ENCODE data around the gene LARGE2. TPM values are rescaled to one million over a fixed set of nuclear protein-coding genes. Genes with fewer than 3 reads are reported as not detected.

Gene LARGE2
- under 1 TPM; 0.32 to 0.50 TPM for total RNA-seq
- long read RNA-seq: 0 reads

GRCh38 chr11:45922425-45923082 lies at the start of gene LARGE2:
TSS of gene LARGE2 (plus strand) at chr11:45922656. CDS start at chr11:45922883, 227 bp downstream.
- ATAC-seq (no peak), DNase-seq (no peak)
- intact Hi-C loops (cut with DNase I): no loop called here

DNA sequence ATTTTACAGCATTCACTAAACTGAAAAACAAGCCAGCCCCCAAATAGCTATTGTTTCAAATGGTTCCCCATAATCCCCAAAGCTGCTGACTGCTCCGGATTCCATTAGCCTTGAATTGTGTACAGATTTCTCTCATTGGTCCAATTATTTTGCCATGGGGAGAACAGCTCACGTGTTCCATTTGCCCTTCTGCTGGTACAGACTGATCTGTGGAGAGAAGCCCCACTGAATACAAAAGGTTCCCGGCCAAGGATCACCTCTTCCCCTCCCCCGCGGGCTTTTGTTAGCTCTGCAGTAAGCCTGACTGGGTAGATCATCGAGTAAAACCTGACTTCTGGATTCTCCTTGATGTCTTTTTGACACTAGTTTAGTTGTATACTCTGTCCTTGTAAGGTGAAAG lies 46.1 kb upstream of the LARGE2 start:
- no peak for ATAC-seq
- no peak for DNase-seq
- intact Hi-C loops (cut with DNase I): no loop called here

DNA sequence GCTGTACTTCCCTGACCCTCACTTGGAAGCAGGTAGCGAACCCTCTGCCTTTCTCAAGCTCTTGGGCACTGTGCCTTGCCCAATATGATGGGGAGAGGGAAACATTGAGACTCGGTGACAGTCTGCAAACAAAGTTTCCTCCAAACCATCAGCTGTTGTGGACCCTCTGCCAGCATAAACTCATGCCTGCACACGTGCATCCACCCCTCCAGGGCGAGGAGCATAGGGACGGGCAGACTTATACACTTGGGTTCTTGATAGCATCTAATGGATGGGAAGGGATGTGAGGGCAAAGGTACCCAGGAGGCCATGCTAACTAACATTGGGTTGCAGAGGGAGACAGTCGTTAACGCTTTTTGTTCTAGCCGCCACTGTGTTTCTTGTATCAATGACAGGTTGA lies 45.2 kb upstream of the LARGE2 start:
- intact Hi-C loops (cut with DNase I): no loop called here
- ATAC-seq: no peak
- DNase-seq: no peak

GRCh38 chr11:45877845-45878244 lies 44.6 kb upstream of the LARGE2 start:
- intact Hi-C loops (cut with DNase I): no loop called here
- ATAC-seq (no peak), DNase-seq (no peak)

GRCh38 chr11:45879803-45880686 lies 42.4 kb upstream of the LARGE2 start:
- intact Hi-C loops (cut with DNase I): no loop called here
- DNase-seq (no peak), ATAC-seq (no peak)

DNA sequence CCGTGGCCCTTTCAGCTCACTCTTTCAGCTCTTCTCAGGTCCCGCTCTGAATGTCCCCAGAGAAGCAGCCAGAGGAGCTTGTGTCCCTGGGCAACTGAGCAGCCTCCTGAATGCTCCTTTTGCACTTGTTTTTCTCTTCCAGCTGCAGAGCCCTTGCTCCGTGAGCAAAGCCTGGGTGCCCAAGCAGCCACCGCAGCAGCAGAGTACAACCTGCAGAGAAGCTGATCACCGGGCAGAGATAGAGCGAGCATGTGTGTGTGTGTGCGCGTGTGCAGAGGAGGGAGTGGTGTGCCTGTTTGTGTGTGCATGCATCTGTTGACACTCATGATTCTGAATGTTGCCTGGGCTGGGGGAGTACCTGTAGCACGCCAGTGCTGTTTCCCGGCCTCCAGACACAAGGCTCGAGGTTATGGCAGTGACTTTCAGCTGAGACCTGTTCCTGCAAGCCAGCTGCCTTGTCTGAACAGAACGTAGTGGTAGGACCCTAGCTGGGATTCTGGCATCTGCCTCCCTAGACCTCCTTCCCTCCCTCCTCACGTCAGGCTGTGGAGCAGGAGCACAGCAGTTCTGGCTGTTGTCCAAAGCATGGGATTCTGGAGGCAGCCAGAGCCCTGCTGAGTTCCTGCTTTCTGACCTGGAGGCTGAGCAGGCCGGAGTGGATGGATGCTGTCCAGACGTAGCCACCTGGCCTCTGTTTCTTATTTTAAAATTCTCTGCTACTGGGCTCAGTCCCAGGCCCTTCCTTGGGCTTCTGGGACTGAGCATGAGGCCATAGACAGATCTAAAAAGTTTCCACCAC lies 41.5 kb upstream of the LARGE2 start:
- no peak for DNase-seq
- no peak for ATAC-seq
- intact Hi-C loops (cut with DNase I): no loop called here

DNA sequence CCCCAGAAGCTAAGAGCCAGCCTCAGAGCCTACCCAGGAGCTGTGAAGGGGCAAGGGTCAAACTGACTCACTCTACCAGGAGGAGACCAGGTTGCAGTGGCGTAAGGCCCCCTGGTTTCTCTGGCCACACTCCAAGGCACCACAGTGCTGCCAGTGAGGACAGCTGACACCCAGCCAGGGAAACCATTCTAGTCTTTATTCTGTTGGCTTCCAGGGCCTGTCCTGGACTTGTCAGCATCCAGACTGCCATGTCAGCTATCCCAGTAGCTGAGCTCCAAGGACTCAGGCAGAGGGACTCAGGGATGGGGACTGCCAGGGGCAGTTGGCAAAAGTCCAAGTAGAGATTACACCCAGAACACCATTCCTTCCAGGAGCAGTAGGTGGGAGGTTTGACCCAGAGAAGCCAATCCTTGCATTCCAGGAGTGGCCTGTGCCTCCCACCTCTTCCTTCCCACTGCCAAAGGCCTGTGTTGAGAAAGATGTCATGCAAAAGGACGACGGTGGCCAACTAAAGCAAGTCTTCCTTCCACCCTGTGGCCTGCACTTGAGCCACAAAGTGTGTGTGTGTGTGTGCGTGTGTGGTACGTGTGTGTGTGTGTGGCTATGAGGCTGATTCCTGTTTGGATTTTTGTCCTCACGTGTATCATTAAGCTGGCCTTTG lies 40.6 kb upstream of the LARGE2 start:
- intact Hi-C loops (cut with DNase I): no loop called here
- DNase-seq (no peak), ATAC-seq (no peak)

GRCh38 chr11:45884596-45885185 lies 37.8 kb upstream of the LARGE2 start:
- DNase-seq (no peak), ATAC-seq (no peak)
- intact Hi-C loops (cut with DNase I): no loop called here

- intact Hi-C loops (cut with DNase I): no loop called here
- DNase-seq: peak; percentile 65
- ATAC-seq: peak; percentile 76 to 82
Observed at GRCh38 chr11:45885274-45885920, 37.1 kb upstream of the LARGE2 start, which contains the start of gene MAPK8IP1. TSS of gene MAPK8IP1 (plus strand) at chr11:45885651. CDS start at chr11:45885821, 170 bp downstream.

- ATAC-seq: no peak
- intact Hi-C loops (cut with DNase I): no loop called here
- DNase-seq: no peak
Observed at GRCh38 chr11:45885921-45886721, 36.3 kb upstream of the LARGE2 start.

DNA sequence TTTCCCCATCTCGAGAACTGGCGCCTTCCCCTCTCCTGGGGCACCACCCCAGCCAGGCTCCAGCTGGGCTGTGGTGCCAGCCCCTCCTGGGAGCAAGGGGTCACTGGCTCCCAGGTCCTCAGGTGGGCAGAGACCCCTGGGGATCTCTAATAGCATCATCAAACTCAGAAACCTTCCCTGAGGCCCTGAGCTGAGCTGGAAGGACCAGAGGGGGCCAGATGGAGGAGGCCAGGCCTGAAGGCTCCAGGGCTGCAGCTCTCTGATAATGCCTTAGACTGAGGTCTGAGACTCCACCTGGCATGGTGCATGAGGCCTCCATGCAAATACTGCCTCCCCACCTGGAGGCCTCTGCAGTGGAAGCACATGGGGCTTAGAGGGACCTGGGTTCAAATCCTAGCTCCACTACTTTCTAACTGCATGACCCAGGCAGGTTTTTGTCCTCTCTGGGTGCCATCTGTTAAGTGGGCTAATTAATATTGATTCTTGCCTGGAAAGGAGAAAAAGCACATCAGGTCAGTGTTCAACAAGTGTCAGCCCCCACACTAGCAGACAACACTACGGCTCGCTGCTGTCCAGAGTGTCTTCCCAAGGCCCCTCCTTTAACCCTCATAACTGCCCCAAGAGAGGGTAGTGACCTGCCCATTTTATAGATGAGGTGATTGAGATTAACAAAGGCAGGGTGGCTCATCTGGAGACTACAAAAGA lies 35.5 kb upstream of the LARGE2 start:
- intact Hi-C loops (cut with DNase I): no loop called here
- ATAC-seq (no peak), DNase-seq (no peak)

DNA sequence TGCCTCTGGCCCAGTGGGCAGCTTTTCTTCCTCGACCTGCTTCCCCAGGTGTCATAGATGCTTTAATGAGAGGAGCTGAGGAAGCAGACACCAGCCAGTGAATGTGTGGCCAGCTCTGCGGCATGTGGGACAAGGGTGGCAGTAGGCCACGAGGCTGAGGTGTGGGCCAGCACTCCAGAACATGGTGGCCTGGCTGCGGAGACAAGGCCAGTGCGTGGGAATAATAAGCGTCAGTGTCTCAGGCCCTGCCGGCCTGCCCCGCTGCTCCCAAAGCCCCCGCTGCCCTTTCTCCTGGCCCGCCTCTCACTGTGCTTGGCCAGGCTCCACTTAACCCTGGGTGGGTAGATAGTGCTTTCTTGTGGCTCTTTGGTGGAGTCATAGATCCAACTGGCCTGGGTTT lies 34.9 kb upstream of the LARGE2 start:
- DNase-seq: no peak

GRCh38 chr11:45889555-45889954 lies 32.9 kb upstream of the LARGE2 start:
- DNase-seq (no peak), ATAC-seq (no peak)
- intact Hi-C loops (cut with DNase I): no loop called here

More for the DNA sequence above, 34.9 kb upstream of the LARGE2 start:
- intact Hi-C loops (cut with DNase I): no loop called here
- no peak for ATAC-seq

DNA sequence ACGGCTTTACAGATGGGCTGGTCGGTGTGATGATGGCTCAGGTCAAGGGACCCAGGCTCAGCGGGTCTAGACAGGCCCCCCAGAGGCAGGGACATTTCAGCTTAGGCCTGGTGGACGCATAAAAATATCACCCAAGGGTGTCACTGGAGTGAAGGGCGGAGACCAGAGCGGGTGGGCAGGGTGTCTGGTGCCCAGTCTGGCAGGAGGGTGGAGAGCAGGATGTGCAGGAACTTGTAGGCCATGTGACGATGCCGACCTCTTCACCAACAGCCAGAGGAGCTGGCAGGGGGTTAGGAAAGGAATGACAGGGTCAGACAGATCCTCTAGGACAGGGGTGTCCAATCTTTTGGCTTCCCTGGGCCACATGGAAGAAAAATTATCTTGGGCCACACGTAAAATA lies 32.5 kb upstream of the LARGE2 start:
- intact Hi-C loops (cut with DNase I): no loop called here
- ATAC-seq (peak in 1 of 2 donors; percentile 39), DNase-seq (no peak)

GRCh38 chr11:45890886-45891550 lies 31.4 kb upstream of the LARGE2 start:
- DNase-seq (no peak), ATAC-seq (no peak)

GRCh38 chr11:45892856-45893255 lies 29.6 kb upstream of the LARGE2 start:
- no peak for ATAC-seq
- intact Hi-C loops (cut with DNase I): no loop called here
- DNase-seq: no peak

More at GRCh38 chr11:45890886-45891550, 31.4 kb upstream of the LARGE2 start:
- intact Hi-C loops (cut with DNase I): no loop called here

Data from left cardiac atrium (tissue), 4 donors.